ENCODE results near the gene RANBP2.
"Not testable (repeated sequence)": the region's sequence is repeated elsewhere in the genome, so short reads cannot be mapped to it uniquely, and the experiment has no call there.

Gene RANBP2

GRCh38 chr2:108701806-108702205, 17.5 kb upstream of the RANBP2 start:
- Histone ChIP-seq H3K36me3 (ENCODE audit: insufficient read depth, low read length) (no peaks in the 10 kb centered on the region), H3K9ac (ENCODE audit: low read length) (no peak overlapping the region), H3K27me3 (ENCODE audit: control insufficient read depth in 1 of 2, insufficient read depth in 2 of 2, low read length in 2 of 2) (no peaks in the 10 kb centered on the region), H3K4me1 (ENCODE audit: insufficient read depth, low read length) (no peaks in the 10 kb centered on the region), H3K27ac (ENCODE audit: low read depth, low read length) (no peak overlapping the region), H3K4me3 (ENCODE audit: low read depth in 1 of 2, low read length in 2 of 2) (no peak overlapping the region), H3K9me3 (ENCODE audit: low read length) (no peaks in the 10 kb centered on the region)

GRCh38 chr2:108704871-108705270, 14.4 kb upstream of the RANBP2 start:
- Histone ChIP-seq H3K9ac (ENCODE audit: low read length) (no peak overlapping the region), H3K9me3 (ENCODE audit: low read length) (no peaks in the 10 kb centered on the region), H3K4me1 (ENCODE audit: insufficient read depth, low read length) (no peaks in the 10 kb centered on the region), H3K4me3 (ENCODE audit: low read depth in 1 of 2, low read length in 2 of 2) (no peak overlapping the region), H3K27me3 (ENCODE audit: control insufficient read depth in 1 of 2, insufficient read depth in 2 of 2, low read length in 2 of 2) (no peaks in the 10 kb centered on the region), H3K36me3 (ENCODE audit: insufficient read depth, low read length) (no peaks in the 10 kb centered on the region), H3K27ac (ENCODE audit: low read depth, low read length) (no peak overlapping the region)

DNA sequence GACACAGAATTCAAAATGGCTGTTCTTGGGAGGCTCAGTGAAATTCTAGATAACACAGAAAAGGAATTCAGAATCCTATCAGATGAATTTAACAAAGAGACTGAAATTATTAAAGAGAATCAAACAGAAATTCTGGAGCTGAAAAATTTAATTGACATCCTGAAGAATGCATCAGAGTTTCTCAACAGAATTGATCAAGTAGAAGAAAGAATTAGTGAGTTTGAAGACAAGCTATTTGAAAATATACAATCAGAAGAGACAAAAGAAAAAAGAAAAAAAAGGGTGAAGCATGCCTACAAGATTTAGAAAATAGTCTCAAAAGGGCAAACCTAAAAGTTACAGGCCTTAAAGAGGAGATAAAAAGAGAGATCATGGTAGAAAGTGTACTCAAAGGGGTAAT, 12.0 kb upstream of the RANBP2 start:
- Histone ChIP-seq H3K4me1 (ENCODE audit: insufficient read depth, low read length) (no peaks in the 10 kb centered on the region), H3K4me3 (ENCODE audit: low read depth in 1 of 2, low read length in 2 of 2) (no peak overlapping the region), H3K27me3 (ENCODE audit: control insufficient read depth in 1 of 2, insufficient read depth in 2 of 2, low read length in 2 of 2) (no peaks in the 10 kb centered on the region), H3K9ac (ENCODE audit: low read length) (no peak overlapping the region), H3K36me3 (ENCODE audit: insufficient read depth, low read length) (no peaks in the 10 kb centered on the region), H3K9me3 (ENCODE audit: low read length) (no peaks in the 10 kb centered on the region), H3K27ac (ENCODE audit: low read depth, low read length) (no peak overlapping the region)

- not testable (repeated sequence) for H3K4me1 ChIP-seq (ENCODE audit: insufficient read depth, low read length); H3K27me3 ChIP-seq (ENCODE audit: control insufficient read depth in 1 of 2, insufficient read depth in 2 of 2, low read length in 2 of 2); H3K36me3 ChIP-seq (ENCODE audit: insufficient read depth, low read length); H3K9ac ChIP-seq (ENCODE audit: low read length); H3K9me3 ChIP-seq (ENCODE audit: low read length); H3K27ac ChIP-seq (ENCODE audit: low read depth, low read length); H3K4me3 ChIP-seq (ENCODE audit: low read depth in 1 of 2, low read length in 2 of 2)
These were observed 2.3 kb upstream of the RANBP2 start for GRCh38 chr2:108716971-108717370.

DNA sequence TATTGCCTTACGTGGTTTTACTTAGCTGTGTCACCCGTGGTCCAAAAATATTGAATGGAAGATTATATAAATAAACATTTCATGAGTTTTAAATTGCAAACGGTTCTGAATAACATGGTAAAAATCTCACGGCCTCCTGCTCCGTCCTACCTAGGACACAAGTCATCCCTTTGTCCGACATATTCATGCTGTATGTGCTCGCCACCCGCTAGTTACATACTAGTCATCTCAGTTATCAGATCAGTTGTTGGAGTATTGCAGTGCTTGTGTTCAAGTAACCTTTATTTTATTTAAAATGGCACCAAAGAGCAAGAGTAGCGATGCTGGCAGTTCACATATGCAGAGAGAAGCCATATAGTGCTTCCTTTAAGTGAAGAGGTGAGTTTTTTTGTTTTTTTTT, 6.8 kb downstream of the RANBP2 start:
- H3K4me3 ChIP-seq (ENCODE audit: low read depth in 1 of 2, low read length in 2 of 2); H3K9ac ChIP-seq (ENCODE audit: low read length); H3K36me3 ChIP-seq (ENCODE audit: insufficient read depth, low read length); H3K27me3 ChIP-seq (ENCODE audit: control insufficient read depth in 1 of 2, insufficient read depth in 2 of 2, low read length in 2 of 2); H3K4me1 ChIP-seq (ENCODE audit: insufficient read depth, low read length); H3K27ac ChIP-seq (ENCODE audit: low read depth, low read length); H3K9me3 ChIP-seq (ENCODE audit: low read length): not testable (repeated sequence)

GRCh38 chr2:108734656-108735055, 15.4 kb downstream of the RANBP2 start:
- H3K9ac ChIP-seq (ENCODE audit: low read length); H3K9me3 ChIP-seq (ENCODE audit: low read length); H3K36me3 ChIP-seq (ENCODE audit: insufficient read depth, low read length); H3K4me1 ChIP-seq (ENCODE audit: insufficient read depth, low read length); H3K27ac ChIP-seq (ENCODE audit: low read depth, low read length); H3K4me3 ChIP-seq (ENCODE audit: low read depth in 1 of 2, low read length in 2 of 2); H3K27me3 ChIP-seq (ENCODE audit: control insufficient read depth in 1 of 2, insufficient read depth in 2 of 2, low read length in 2 of 2): not testable (repeated sequence)

DNA sequence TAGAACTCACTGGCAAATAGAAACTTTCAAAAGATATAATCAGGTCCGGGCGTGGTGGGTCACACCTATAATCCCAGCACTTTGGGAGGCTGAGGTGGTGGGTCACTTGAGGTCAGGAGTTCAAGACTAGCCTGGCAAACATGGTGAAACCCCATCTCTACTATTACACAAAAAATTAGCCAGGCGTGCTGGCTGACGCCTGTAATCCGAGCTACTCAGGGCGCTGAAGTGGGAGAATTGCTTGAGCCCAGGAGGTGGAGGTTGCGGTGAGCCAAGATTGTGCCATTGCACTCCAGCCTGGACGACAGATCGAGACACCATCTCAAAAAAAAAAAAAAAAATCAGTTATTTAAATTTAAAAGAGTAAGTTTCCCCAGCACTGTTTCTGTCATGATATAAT, 38.7 kb downstream of the RANBP2 start:
- not testable (repeated sequence) for H3K27me3 ChIP-seq (ENCODE audit: control insufficient read depth in 1 of 2, insufficient read depth in 2 of 2, low read length in 2 of 2); H3K9me3 ChIP-seq (ENCODE audit: low read length); H3K9ac ChIP-seq (ENCODE audit: low read length); H3K36me3 ChIP-seq (ENCODE audit: insufficient read depth, low read length); H3K4me3 ChIP-seq (ENCODE audit: low read depth in 1 of 2, low read length in 2 of 2); H3K4me1 ChIP-seq (ENCODE audit: insufficient read depth, low read length); H3K27ac ChIP-seq (ENCODE audit: low read depth, low read length)

GRCh38 chr2:108762618-108763017, 43.3 kb downstream of the RANBP2 start:
- not testable (repeated sequence) for H3K27me3 ChIP-seq (ENCODE audit: control insufficient read depth in 1 of 2, insufficient read depth in 2 of 2, low read length in 2 of 2); H3K4me1 ChIP-seq (ENCODE audit: insufficient read depth, low read length); H3K4me3 ChIP-seq (ENCODE audit: low read depth in 1 of 2, low read length in 2 of 2); H3K9ac ChIP-seq (ENCODE audit: low read length); H3K27ac ChIP-seq (ENCODE audit: low read depth, low read length); H3K9me3 ChIP-seq (ENCODE audit: low read length)
- H3K36me3 ChIP-seq (ENCODE audit: insufficient read depth, low read length): peaks cover 20% of the 10 kb centered on the region

DNA sequence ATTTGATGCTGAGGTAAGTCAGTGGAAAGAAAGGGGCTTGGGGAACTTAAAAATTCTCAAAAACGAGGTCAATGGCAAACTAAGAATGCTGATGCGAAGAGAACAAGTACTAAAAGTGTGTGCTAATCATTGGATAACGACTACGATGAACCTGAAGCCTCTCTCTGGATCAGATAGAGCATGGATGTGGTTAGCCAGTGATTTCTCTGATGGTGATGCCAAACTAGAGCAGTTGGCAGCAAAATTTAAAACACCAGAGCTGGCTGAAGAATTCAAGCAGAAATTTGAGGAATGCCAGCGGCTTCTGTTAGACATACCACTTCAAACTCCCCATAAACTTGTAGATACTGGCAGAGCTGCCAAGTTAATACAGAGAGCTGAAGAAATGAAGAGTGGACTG, 47.4 kb downstream of the RANBP2 start:
- not testable (repeated sequence) for H3K4me1 ChIP-seq (ENCODE audit: insufficient read depth, low read length); H3K27me3 ChIP-seq (ENCODE audit: control insufficient read depth in 1 of 2, insufficient read depth in 2 of 2, low read length in 2 of 2); H3K4me3 ChIP-seq (ENCODE audit: low read depth in 1 of 2, low read length in 2 of 2); H3K27ac ChIP-seq (ENCODE audit: low read depth, low read length); H3K9ac ChIP-seq (ENCODE audit: low read length); H3K9me3 ChIP-seq (ENCODE audit: low read length)
- peaks cover 23% of the 10 kb centered on the region for H3K36me3 ChIP-seq (ENCODE audit: insufficient read depth, low read length)

GRCh38 chr2:108767859-108768258, 48.6 kb downstream of the RANBP2 start:
- peaks cover 33% of the 10 kb centered on the region for H3K36me3 ChIP-seq (ENCODE audit: insufficient read depth, low read length)
- not testable (repeated sequence) for H3K9me3 ChIP-seq (ENCODE audit: low read length); H3K4me3 ChIP-seq (ENCODE audit: low read depth in 1 of 2, low read length in 2 of 2); H3K27ac ChIP-seq (ENCODE audit: low read depth, low read length); H3K9ac ChIP-seq (ENCODE audit: low read length); H3K4me1 ChIP-seq (ENCODE audit: insufficient read depth, low read length); H3K27me3 ChIP-seq (ENCODE audit: control insufficient read depth in 1 of 2, insufficient read depth in 2 of 2, low read length in 2 of 2)

GRCh38 chr2:108776475-108776874, 57.2 kb downstream of the RANBP2 start:
- no peaks in the 10 kb centered on the region for H3K9me3 ChIP-seq (ENCODE audit: low read length)
- H3K27me3 ChIP-seq (ENCODE audit: control insufficient read depth in 1 of 2, insufficient read depth in 2 of 2, low read length in 2 of 2): no peaks in the 10 kb centered on the region
- H3K9ac ChIP-seq (ENCODE audit: low read length): no peak overlapping the region
- H3K36me3 ChIP-seq (ENCODE audit: insufficient read depth, low read length): peaks cover 41% of the 10 kb centered on the region
- H3K4me3 ChIP-seq (ENCODE audit: low read depth in 1 of 2, low read length in 2 of 2): no peak overlapping the region
- no peaks in the 10 kb centered on the region for H3K4me1 ChIP-seq (ENCODE audit: insufficient read depth, low read length)
- H3K27ac ChIP-seq (ENCODE audit: low read depth, low read length): no peak overlapping the region

GRCh38 chr2:108778857-108779256, 59.6 kb downstream of the RANBP2 start:
- Histone ChIP-seq H3K36me3 (ENCODE audit: insufficient read depth, low read length) (peaks cover 32% of the 10 kb centered on the region), H3K27me3 (ENCODE audit: control insufficient read depth in 1 of 2, insufficient read depth in 2 of 2, low read length in 2 of 2) (no peaks in the 10 kb centered on the region), H3K4me1 (ENCODE audit: insufficient read depth, low read length) (no peaks in the 10 kb centered on the region), H3K4me3 (ENCODE audit: low read depth in 1 of 2, low read length in 2 of 2) (no peak overlapping the region), H3K9ac (ENCODE audit: low read length) (no peak overlapping the region), H3K9me3 (ENCODE audit: low read length) (no peaks in the 10 kb centered on the region), H3K27ac (ENCODE audit: low read depth, low read length) (no peak overlapping the region)

- Histone ChIP-seq H3K27me3 (ENCODE audit: control insufficient read depth in 1 of 2, insufficient read depth in 2 of 2, low read length in 2 of 2) (no peaks in the 10 kb centered on the region), H3K9me3 (ENCODE audit: low read length) (no peaks in the 10 kb centered on the region), H3K4me1 (ENCODE audit: insufficient read depth, low read length) (no peaks in the 10 kb centered on the region), H3K9ac (ENCODE audit: low read length) (peak overlapping the region; percentile 11), H3K36me3 (ENCODE audit: insufficient read depth, low read length) (peaks cover 12% of the 10 kb centered on the region), H3K4me3 (ENCODE audit: low read depth in 1 of 2, low read length in 2 of 2) (peak overlapping the region in 1 of 2 donors; percentile 73), H3K27ac (ENCODE audit: low read depth, low read length) (peak overlapping the region; percentile 8)
These were observed 66.7 kb downstream of the RANBP2 start for GRCh38 chr2:108786008-108786353.
